ENCODE measurements around the gene KSR1. TPM values are rescaled to one million over a fixed set of nuclear protein-coding genes. Genes with fewer than 3 reads are reported as not detected.
"Not testable (repeated sequence)": the region's sequence is repeated elsewhere in the genome, so short reads cannot be mapped to it uniquely, and the experiment has no call there.

The KSR1 gene
- total RNA-seq, 1 donor from 2014 or later = 19.3 TPM

GRCh38 chr17:27493088-27493487 is 36.8 kb downstream of the KSR1 start:
- DNase-seq (ENCODE audit: low read depth, low spot score) = no peak

DNA sequence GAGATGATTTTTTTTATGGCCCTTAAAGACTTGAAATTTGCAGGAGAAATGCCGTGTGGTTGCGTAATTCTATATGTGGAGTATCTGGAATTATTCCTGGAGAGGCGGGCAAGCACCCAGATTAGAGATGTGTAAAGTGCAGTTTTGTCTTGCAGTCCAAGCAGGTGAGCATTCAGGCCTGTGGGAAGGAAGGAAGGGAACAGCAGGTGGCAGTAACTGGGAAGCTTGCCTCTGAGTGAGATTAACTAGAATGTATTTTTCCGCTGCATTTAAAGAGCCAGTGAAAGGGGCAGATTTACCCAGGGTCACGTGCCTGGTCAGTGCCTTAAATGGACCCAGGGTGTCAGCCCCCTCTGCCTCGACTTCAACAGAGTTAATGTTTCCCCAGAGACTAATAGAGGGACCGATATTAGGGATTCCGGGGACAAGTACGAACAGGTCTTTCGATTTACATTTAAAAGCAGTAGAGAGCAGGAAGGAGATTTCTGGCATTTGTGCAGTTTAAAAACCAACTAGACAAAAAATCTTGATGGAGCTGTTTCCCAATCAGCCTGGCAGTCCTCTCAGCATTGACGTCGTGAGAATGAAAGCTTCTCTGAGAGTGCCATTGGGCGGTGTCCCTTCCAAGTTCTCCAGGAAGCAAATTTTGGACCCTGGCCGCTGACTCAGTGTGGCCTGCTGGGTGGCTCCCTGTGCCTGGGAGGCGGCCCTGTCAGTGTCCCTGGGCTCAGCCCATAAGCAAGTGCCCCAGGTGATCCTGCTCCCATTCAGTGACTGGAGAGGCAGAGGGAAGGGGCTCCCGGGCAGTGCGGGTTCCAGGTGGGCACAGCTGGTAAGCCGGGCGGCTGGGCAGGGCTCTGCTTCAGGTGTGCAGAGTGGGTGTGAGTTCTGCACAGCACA is 38.2 kb downstream of the KSR1 start:
- DNase-seq (ENCODE audit: low read depth, low spot score) = no peak

DNA sequence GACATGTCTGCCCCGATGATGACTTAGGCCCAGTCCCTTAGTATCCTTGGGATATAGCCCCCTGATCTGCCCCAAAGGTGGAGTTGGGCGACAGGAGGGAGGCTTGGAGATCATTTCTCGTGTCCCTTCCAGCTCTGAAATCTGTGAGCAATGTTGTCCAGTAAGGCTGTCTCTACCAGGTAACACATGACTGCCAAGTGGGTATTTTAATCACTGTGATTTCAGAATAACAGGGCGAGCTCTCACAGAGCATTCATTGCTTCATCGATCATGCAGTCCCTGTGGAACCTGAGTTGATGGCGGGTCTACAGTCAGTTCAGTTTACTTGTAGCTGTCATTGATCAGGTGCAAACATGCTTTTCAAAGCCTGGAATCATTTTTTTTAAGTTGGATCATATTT is 39.2 kb downstream of the KSR1 start:
- DNase-seq (ENCODE audit: low read depth, low spot score) = no peak

- DNase-seq (ENCODE audit: low read depth, low spot score) = no peak
Observed at GRCh38 chr17:27496005-27496404, 39.8 kb downstream of the KSR1 start.

DNA sequence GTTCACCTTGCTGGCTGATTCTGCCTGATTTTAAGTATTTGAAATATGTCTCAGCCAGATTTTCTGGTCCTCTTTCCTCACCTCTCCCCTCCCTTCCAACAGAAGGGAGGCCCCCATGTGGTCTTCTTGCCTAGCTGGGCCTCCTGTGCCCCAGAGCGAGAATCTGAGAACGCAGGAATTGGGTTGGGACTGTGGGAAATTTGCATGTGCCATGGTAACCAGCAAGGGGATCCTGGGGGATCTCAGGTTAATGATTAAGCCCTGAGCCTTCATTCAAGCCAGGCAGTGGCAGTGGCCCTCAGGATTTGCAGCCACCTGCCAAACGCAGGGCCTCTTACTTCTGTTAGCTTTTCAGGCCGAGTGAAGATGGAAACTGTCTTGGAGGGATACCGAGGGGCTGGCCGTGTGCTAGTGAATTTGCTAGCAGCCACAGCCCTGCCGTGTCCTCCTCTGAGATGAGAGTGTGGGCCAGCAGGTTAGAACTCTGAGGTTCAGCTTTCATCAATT is 40.2 kb downstream of the KSR1 start:
- DNase-seq (ENCODE audit: low read depth, low spot score) = no peak

GRCh38 chr17:27496971-27497370 is 40.7 kb downstream of the KSR1 start:
- no peak for DNase-seq (ENCODE audit: low read depth, low spot score)

DNA sequence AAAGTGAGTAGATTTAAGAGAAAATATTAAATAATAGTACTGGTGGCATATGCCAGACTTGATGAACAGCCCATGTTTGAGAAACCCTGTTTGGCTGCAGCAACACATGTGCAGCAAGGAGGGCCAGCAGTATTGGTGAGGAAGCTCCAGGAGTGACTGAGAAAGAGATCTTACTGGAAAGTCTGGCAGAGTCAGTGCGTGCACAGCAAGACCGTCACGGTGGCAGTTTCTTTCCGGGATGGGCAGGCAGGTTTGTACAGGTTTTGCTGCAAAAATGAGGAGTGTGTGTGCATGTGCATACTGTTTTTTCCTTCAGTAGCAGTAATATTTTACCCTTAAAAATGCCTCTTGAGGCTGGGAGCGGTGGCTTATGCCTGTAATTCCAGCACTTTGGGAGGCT is 41.4 kb downstream of the KSR1 start:
- no peak for DNase-seq (ENCODE audit: low read depth, low spot score)

- no peak for DNase-seq (ENCODE audit: low read depth, low spot score)
Observed at GRCh38 chr17:27498615-27499309, 42.5 kb downstream of the KSR1 start.

- DNase-seq (ENCODE audit: low read depth, low spot score) = no peak
Observed at GRCh38 chr17:27499451-27500265, 43.4 kb downstream of the KSR1 start.

GRCh38 chr17:27501338-27501737 is 45.1 kb downstream of the KSR1 start:
- DNase-seq (ENCODE audit: low read depth, low spot score) = not testable (repeated sequence)

GRCh38 chr17:27502526-27503324 is 46.5 kb downstream of the KSR1 start:
- no peak for DNase-seq (ENCODE audit: low read depth, low spot score)

DNA sequence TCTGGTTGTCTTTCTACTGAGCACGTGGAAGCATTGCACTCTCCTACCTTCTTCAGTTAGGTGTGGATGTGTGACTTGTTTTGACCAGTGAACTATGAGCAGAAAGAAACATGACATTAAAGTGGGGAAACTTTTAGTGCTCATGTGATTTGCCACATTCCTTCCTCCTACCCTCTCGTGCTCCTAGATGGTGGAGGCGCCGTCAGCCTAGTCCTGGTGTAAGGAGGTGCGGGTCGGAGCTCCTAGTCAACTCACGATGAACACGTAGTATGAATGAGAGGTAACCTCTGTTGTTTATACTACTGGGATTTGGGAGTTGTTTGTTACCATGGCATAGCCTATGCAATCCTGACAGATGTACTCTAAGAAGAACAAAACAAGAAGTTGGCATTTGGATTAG is 47.4 kb downstream of the KSR1 start:
- no peak for DNase-seq (ENCODE audit: low read depth, low spot score)

DNA sequence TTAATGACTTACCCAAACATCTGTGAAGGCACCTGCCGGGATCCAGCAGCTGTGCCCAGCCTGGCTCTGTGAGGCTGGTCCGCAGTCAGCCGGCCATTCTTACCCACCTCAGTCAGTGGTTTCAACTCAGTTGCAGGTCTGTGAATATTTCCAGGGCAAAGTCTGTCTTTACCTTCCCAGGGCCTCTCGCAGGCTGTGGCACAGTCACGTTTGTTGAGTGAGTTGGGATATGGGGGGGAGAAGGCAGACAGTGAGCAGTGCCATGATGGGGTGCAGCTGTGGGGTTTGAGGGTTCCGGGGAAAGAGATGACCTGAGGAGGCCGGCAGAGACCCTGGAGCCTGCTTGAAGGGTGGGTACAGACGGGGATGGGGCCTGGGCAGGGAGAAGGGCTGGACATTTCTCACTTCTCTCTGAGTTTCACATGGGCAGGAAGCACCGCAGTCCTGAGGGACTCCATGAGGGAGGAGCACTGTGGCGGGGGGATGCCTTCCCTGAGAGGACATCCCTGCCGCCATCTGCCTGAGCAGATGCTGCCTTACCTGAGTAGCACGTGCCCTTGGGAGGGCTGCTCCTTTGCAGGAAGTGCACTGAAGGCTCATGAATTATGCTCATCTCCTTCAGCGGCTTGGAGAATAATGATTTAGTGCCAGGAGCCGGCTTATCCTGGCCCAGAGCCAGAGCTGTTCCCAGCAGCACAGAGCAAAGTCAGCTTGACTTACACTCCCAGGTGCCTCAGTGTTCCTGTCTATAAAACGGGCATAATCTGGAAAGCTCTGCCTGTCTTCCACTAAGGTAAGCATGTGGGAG is 48.1 kb downstream of the KSR1 start:
- no peak for DNase-seq (ENCODE audit: low read depth, low spot score)

DNA sequence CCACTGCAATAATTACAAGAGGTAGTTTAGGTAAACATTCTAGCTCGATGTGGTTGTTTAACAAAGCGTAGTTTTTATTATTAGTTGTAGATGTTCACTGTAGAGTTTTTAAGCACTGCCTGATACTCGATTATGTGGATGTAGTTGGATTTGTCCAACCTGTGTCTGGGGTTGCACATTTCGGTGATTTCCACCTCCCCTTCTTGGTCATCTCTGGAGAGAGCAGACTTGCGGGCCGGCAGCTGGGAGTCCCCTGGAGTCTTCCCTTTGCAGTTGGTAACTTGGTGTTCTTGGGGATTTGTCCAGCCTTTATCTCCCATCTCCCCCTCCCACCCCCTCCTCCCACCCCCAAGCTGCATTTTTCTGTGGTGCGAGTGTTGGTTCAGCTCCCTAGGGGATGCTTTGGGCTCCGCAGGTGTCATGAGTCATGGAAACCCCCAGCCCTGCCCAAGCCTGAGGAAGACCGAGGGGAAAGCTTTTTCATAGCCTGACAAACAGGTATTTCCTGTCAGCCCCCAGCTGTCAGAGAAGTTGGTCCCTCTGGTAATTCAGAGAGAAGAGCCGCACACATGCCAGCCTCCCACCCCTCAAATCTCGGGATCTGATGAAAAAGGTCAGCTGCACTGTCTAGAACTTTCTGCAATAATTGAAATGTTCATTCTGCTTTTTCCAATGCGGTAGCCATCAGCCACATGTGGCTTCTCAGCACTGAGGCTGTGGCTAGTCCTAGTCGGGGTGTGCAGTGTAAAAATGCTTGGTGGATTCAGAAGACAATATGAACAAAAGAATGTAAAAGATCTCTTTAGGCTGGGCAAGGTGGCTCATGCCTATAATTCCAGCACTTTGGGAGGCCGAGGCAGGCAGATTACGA is 50.3 kb downstream of the KSR1 start:
- DNase-seq (ENCODE audit: low read depth, low spot score) = no peak

GRCh38 chr17:27511168-27511883 is 55.1 kb downstream of the KSR1 start:
- DNase-seq (ENCODE audit: low read depth, low spot score) = no peak

- no peak for DNase-seq (ENCODE audit: low read depth, low spot score)
Observed at GRCh38 chr17:27512031-27512430, 55.8 kb downstream of the KSR1 start.

- DNase-seq (ENCODE audit: low read depth, low spot score) = no peak
Observed at GRCh38 chr17:27512511-27513346, 56.5 kb downstream of the KSR1 start.
